IPS DF 6.9 (cell line): ENCODE data around the gene ABCC6.
"Not testable (repeated sequence)": the region's sequence is repeated elsewhere in the genome, so short reads cannot be mapped to it uniquely, and the experiment has no call there.

Source experiments
- DNase-seq: peaks from one replicate; pipeline ENCODE4 v3.0.0-alpha.2; 2013; ENCODE audit warnings: low read depth, low spot score
- H3K27ac ChIP-seq: one replicate; pipeline ENCODE4 v1.5.1; 2013; ENCODE audit warnings: low read length, control low read depth
- H3K27me3 ChIP-seq: 2 replicates; pipeline ENCODE4 v1.6.1; 2013; ENCODE audit warnings: mild to moderate bottlenecking, low read length; ENCODE audit not compliant: control insufficient read depth, insufficient read depth
- H3K36me3 ChIP-seq: 2 replicates; pipeline ENCODE4 v1.6.1; 2013; ENCODE audit warnings: low read length; ENCODE audit not compliant: control insufficient read depth, insufficient read depth
- H3K4me1 ChIP-seq: 2 replicates; pipeline ENCODE4 v1.6.1; 2013; ENCODE audit warnings: low read length; ENCODE audit not compliant: control insufficient read depth, insufficient read depth
- H3K4me3 ChIP-seq: 2 replicates; pipeline ENCODE4 v1.5.1; 2013; ENCODE audit warnings: mild to moderate bottlenecking, low read length
- H3K9me3 ChIP-seq: 2 replicates; pipeline ENCODE4 v1.6.1; 2013; ENCODE audit warnings: low read length, inconsistent platforms; ENCODE audit not compliant: control insufficient read depth, insufficient read depth
- WGBS: extraction: QIAGEN DNeasy Blood & Tissue Kit; methylation state at CpG from one replicate; pipeline ENCODE4 v1.1.7; 2013; ENCODE audit warnings: mixed read lengths, missing lambda C conversion rate; ENCODE audit not compliant: insufficient read length, insufficient coverage; 5-methylcytosine and 5-hydroxymethylcytosine counted together

Gene ABCC6

DNA sequence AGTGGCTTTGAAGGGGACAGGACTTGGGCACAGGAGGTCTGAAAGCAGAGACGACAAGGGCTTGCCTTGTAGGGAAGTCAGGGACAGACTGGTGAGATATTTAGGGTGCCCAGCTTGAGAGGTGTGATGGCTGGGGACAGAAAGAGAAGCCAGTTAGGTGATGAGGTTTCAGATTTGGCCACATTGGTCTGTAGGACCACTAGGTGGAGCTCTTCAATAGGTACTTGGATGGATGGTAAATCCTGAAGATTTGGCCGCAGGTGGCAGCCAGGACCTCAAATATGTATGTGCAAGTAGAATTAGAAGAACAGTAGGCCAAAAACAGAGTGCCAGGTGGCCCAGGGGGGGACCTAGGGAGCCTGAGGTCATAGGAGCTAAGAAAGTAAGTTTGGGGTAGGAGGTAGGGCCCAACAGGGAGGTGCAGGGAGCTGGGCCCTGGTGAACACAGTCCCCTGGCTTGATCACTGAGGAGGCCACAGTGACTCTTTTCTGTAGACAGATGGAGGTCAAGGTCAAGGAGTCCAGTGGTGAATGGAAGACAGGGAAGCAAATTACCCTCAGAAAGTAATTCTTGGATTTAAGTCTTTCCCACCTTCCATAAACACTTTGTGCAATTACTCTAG lies 34.1 kb upstream of the ABCC6 start:
- WGBS: no CpG with 5 or more reads among the region's 2 CpGs
- H3K27ac ChIP-seq, H3K4me3 ChIP-seq, H3K9me3 ChIP-seq, H3K27me3 ChIP-seq, H3K36me3 ChIP-seq, H3K4me1 ChIP-seq, DNase-seq: not testable (repeated sequence)

DNA sequence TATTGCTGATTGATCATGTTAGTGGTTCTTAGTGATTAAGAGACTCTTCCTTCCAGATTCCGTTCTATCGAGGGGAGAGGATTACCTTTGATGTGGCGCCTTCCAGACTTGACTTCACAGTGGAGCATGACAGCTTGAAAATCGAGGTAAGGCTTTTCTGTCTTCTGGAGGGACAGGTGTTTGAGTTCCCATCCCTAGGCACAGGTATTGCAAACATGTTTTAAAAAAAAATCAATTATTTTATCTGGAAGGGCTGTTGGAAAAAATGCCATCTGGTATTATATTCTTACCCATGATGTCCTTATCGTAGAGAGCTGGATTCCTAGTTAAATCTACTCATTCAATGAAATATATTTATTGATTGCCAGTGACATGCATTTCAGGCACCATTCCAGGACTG lies 29.1 kb upstream of the ABCC6 start:
- H3K27ac ChIP-seq, H3K9me3 ChIP-seq, H3K4me3 ChIP-seq, H3K36me3 ChIP-seq, H3K27me3 ChIP-seq, DNase-seq, H3K4me1 ChIP-seq: not testable (repeated sequence)
- no CpG with 5 or more reads among the region's 5 CpGs for WGBS

DNA sequence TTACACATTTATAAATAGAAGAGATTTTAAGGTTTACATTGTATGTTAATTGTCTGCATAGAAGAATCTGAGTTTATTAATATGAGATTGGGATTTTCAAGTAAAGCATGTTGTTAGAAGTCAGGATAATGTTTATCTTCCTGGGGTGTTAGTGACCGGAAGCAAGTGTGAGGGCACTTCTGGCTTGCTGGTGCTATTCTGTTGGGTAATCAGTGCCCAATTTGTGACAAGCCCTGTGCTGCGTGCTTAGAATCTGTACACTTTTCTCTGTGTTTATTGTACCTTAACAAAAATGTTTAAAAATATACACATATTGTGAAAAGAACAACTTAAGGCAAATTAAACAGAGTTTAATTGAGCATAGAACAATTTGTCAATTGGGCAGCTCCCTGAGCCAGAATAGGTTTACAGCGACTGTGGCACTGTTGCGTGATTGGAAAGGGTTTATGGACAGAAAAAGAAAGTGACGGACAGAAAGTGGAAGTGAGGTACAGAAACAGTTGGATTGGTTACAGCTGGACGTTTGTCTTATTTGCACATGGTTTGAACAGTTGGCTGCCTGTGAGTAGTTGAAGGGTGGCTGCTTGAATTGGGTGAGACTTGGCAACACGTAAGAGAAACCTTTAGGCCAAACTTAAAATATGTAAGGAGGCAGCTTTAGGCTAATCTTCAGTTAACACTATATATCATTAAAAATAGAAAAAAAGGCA lies 26.5 kb upstream of the ABCC6 start:
- not testable (repeated sequence) for DNase-seq, H3K9me3 ChIP-seq, H3K27me3 ChIP-seq, H3K27ac ChIP-seq, H3K36me3 ChIP-seq, H3K4me1 ChIP-seq, H3K4me3 ChIP-seq
- no CpG with 5 or more reads among the region's 7 CpGs for WGBS

DNA sequence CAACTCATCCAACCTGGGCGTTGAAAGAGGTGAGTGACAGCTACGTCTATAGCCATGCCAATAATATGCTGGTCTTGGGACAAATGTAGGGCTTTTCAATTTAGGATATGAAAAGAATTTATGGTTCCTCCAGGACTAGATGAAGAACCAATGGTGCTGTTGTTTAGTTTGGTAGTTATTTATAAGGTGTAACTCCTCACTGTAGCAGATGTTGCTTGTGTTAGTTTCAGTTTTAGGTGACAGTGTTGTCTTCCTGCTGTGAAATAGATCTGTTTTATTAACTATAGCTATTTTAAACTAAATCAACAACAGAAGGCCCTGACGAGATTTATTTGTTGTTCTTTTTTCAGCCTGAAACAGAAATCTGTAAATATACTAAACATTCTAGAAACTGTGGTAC lies 24.1 kb upstream of the ABCC6 start:
- no CpG with 5 or more reads among the region's 3 CpGs for WGBS
- not testable (repeated sequence) for H3K4me1 ChIP-seq, H3K27ac ChIP-seq, H3K27me3 ChIP-seq, H3K4me3 ChIP-seq, H3K36me3 ChIP-seq, DNase-seq, H3K9me3 ChIP-seq

DNA sequence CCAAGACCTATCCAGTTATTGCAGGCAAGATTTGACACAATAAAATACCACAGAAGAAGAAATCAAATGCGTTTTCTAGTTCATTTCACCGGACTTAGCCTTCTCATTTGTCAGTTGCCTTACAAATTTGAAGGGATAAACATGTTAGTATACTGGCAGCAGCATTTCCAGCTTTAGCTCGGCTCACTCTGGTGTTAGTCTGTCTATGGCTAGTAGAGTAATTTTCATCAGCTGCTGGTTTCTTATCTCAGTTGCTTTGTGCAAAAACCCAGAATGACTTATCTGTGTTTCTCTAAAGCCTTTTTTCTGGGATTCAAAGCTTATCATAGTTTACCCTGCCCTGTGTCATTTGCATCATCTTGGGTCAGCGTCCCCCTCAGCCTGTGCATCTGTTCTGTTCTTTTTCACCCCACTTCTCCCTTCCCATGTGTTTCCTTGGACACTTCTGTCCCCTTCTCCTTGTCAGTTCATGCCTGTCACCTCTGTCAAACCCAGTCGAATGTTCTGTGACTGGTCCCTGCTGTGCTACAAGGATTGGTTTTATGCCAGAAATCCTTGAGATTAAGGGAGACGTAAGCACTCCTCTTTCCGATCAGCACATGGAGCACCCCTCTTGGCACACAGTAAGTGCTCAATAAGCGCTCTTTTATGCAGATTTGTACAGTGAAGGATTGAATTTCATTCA lies 23.4 kb upstream of the ABCC6 start:
- not testable (repeated sequence) for H3K4me1 ChIP-seq, H3K4me3 ChIP-seq, H3K27me3 ChIP-seq, H3K36me3 ChIP-seq, H3K27ac ChIP-seq, DNase-seq, H3K9me3 ChIP-seq
- no CpG with 5 or more reads among the region's 8 CpGs for WGBS

DNA sequence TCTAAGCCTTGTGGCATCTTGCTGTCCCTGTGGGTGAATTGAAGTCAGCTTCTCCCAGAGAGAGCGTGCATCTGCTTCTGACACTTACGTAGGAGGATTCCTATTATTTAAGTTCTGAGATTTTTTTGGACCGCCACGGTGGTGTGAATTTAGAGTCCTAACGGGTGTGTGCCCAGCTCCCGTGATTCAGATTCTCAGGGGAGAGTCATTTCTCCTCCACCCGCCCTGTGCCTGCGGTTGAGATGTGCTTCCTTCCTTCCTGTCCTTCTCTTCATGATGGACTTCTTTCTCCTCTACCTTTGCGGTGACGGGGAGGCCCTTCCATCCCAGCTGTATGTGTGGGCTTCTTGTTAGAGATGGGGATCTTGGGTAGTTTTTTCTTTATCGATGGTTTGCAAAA lies 20.6 kb upstream of the ABCC6 start:
- H3K4me1 ChIP-seq, H3K27ac ChIP-seq, H3K4me3 ChIP-seq, H3K36me3 ChIP-seq, DNase-seq, H3K27me3 ChIP-seq, H3K9me3 ChIP-seq: not testable (repeated sequence)
- no CpG with 5 or more reads among the region's 11 CpGs for WGBS

DNA sequence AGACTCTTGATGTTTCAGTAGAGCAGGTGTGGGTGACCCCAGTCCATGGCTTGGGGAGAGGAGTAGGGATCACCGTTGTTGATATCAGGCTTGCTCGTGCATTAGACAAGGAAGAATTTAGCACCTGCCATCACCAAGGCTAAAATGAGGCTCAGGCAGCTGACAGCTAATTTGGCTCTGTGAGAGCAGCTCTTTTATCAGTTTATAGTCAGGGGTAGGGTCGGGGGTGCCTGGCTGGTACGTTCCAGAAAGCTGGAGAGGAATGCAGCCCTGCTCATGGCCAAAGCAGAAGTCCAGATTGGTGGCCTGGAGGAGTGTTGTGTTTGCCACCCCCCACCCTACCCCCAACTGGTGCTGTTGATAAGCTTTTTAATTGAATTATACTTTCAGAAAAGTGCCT lies 17.4 kb upstream of the ABCC6 start:
- DNase-seq, H3K9me3 ChIP-seq, H3K27ac ChIP-seq, H3K4me3 ChIP-seq, H3K4me1 ChIP-seq, H3K36me3 ChIP-seq, H3K27me3 ChIP-seq: not testable (repeated sequence)
- WGBS: no CpG with 5 or more reads among the region's 4 CpGs

DNA sequence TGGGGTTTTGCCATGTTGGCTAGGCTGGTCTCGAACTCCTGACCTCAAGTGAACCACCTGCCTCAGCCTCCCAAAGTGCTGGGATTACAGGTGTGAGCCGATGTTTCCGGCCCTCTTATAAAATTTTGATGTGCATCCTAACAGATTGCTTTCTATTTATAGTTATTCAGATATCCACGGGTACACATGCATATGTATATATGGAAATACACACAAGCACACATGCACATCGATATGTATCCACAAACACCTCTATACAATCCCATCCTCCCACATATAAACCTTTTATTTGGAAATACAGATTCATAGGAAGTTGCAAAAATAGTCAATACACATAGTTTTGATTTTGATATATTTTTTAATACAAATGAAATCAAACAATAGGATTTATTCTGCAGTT lies 14.4 kb upstream of the ABCC6 start:
- not testable (repeated sequence) for DNase-seq

DNA sequence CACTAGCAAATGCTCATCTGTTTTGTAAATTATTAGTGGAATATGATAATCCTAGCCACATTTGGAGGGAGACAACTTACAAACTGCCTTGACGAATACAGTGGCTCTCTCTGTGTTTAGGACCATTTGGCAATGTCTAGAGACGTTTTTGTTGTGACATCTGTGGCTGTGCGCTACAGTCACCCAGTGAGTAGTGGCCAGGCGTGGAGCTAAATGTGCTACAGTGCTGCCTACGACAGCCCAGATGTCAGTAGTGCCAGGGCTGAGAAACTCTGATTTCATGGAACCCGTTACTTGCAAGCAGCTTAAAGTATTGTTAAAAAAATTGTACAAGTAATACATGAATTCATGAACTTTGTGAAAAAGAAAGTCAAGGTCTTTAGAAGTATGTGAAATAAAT lies 13.8 kb upstream of the ABCC6 start:
- not testable (repeated sequence) for H3K36me3 ChIP-seq, H3K4me1 ChIP-seq, H3K4me3 ChIP-seq, DNase-seq, H3K27me3 ChIP-seq, H3K9me3 ChIP-seq, H3K27ac ChIP-seq
- no CpG with 5 or more reads among the region's 6 CpGs for WGBS

More for the DNA sequence above, 14.4 kb upstream of the ABCC6 start:
- no CpG with 5 or more reads among the region's 5 CpGs for WGBS
- H3K27me3 ChIP-seq, H3K4me3 ChIP-seq, H3K4me1 ChIP-seq, H3K9me3 ChIP-seq, H3K27ac ChIP-seq, H3K36me3 ChIP-seq: not testable (repeated sequence)

DNA sequence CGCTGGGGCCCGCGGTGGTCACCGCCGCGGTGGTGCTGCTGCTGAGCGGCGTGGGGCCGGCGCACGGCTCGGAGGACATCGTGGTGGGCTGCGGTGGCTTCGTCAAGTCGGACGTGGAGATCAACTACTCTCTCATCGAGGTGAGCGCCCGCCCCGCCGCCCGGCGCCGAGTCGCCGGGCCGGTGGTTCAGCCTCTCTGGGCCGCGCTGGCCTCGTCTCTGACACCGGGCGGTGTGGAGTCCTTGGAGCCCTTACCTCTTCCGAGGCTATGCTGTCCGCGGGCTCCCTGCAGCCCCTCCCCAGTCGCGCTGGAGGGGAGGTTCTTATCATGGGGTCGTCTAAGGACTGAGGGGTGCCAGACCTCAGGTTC lies 9.4 kb upstream of the ABCC6 start:
- WGBS: no CpG with 5 or more reads among the region's 39 CpGs
- not testable (repeated sequence) for H3K27ac ChIP-seq, H3K4me1 ChIP-seq

More for the DNA sequence above, 9.4 kb upstream of the ABCC6 start:
- not testable (repeated sequence) for H3K27me3 ChIP-seq, H3K36me3 ChIP-seq, DNase-seq, H3K4me3 ChIP-seq, H3K9me3 ChIP-seq
